Measurements from ENCODE around the gene RMI2. TPM values are rescaled to one million over a fixed set of nuclear protein-coding genes. Genes with fewer than 3 reads are reported as not detected.
A peak's percentile ranks its signal among the peaks of the same experiment; 100 is the strongest.

The RMI2 gene
- total RNA-seq, 1 donor from 2014 or later: 6.0 TPM

- no peak for DNase-seq (ENCODE audit: low read depth)
These were observed 39.1 kb downstream of the RMI2 start for GRCh38 chr16:11384184-11384955.

- DNase-seq (ENCODE audit: low read depth): no peak
These were observed 39.8 kb downstream of the RMI2 start for GRCh38 chr16:11384956-11385586.

- DNase-seq (ENCODE audit: low read depth): no peak
These were observed 40.9 kb downstream of the RMI2 start for GRCh38 chr16:11386054-11386680.

- DNase-seq (ENCODE audit: low read depth): no peak
These were observed 41.7 kb downstream of the RMI2 start for GRCh38 chr16:11386791-11387546.

- no peak for DNase-seq (ENCODE audit: low read depth)
These were observed 43.8 kb downstream of the RMI2 start for GRCh38 chr16:11389083-11389482.

- DNase-seq (ENCODE audit: low read depth): no peak
These were observed 44.6 kb downstream of the RMI2 start for GRCh38 chr16:11389631-11390565.

GRCh38 chr16:11390573-11391495 lies 45.6 kb downstream of the RMI2 start:
- DNase-seq (ENCODE audit: low read depth): no peak

- DNase-seq (ENCODE audit: low read depth): no peak
These were observed 46.3 kb downstream of the RMI2 start for GRCh38 chr16:11391576-11391975.

- DNase-seq (ENCODE audit: low read depth): no peak
These were observed 46.9 kb downstream of the RMI2 start for GRCh38 chr16:11392041-11392581.

GRCh38 chr16:11393366-11393765 lies 48.1 kb downstream of the RMI2 start:
- DNase-seq (ENCODE audit: low read depth): no peak

GRCh38 chr16:11393861-11394592 lies 48.8 kb downstream of the RMI2 start:
- DNase-seq (ENCODE audit: low read depth): no peak

- no peak for DNase-seq (ENCODE audit: low read depth)
These were observed 49.3 kb downstream of the RMI2 start for GRCh38 chr16:11394593-11394960.

GRCh38 chr16:11395008-11395948 lies 50.0 kb downstream of the RMI2 start:
- no peak for DNase-seq (ENCODE audit: low read depth)

GRCh38 chr16:11395949-11396240 lies 50.6 kb downstream of the RMI2 start:
- no peak for DNase-seq (ENCODE audit: low read depth)

GRCh38 chr16:11396241-11397048 lies 51.2 kb downstream of the RMI2 start:
- peak; percentile 19 for DNase-seq (ENCODE audit: low read depth)

GRCh38 chr16:11398136-11398535 lies 52.9 kb downstream of the RMI2 start:
- no peak for DNase-seq (ENCODE audit: low read depth)

- no peak for DNase-seq (ENCODE audit: low read depth)
These were observed 53.6 kb downstream of the RMI2 start for GRCh38 chr16:11398851-11399250.
